Neural cell (in vitro differentiated cells): ENCODE data around the gene DDX24. TPM values are rescaled to one million over a fixed set of nuclear protein-coding genes. Genes with fewer than 3 reads are reported as not detected.

ENCODE experiments used
- H2AFZ ChIP-seq: fragments of 200-600, 300-800 bp; sonication (generic), shearing (Covaris generic); 2 replicates; pipeline ENCODE4 v1.6.0; 2014; ENCODE audit warnings: low read depth, mild to moderate bottlenecking, antibody characterized with exemption, low read length, moderate library complexity
- H3F3A ChIP-seq: fragments of 200-600 bp; shearing (Covaris generic); 2 replicates; pipeline ENCODE4 v1.6.1; 2016; ENCODE audit warnings: mild to moderate bottlenecking, moderate library complexity, mixed read lengths, antibody characterized with exemption, low read length; ENCODE audit not compliant: insufficient read depth, poor library complexity, severe bottlenecking
- H3K27ac ChIP-seq: fragments of 200-600, 300-800 bp; sonication (generic), shearing (Covaris generic); 2 replicates; pipeline ENCODE4 v1.5.1; 2014; ENCODE audit warnings: mild to moderate bottlenecking, low read length, moderate library complexity
- H3K27me3 ChIP-seq: fragments of 300-800, 200-600 bp; sonication (generic), shearing (Covaris generic); 2 replicates; pipeline ENCODE4 v1.6.0; 2014; ENCODE audit warnings: mild to moderate bottlenecking, low read depth, low read length, moderate library complexity; ENCODE audit not compliant: insufficient read depth
- H3K36me3 ChIP-seq: fragments of 300-800, 200-600 bp; sonication (generic), shearing (Covaris generic); 2 replicates; pipeline ENCODE4 v1.5.1; 2014; ENCODE audit warnings: mild to moderate bottlenecking, antibody characterized with exemption, low read length, moderate library complexity; ENCODE audit not compliant: insufficient read depth
- H3K4me2 ChIP-seq: fragments of 300-800, 200-600 bp; sonication (generic), shearing (Covaris generic); 2 replicates; pipeline ENCODE4 v1.6.0; 2014; ENCODE audit warnings: mild to moderate bottlenecking, low read length
- H3K4me3 ChIP-seq: fragments of 300-800, 200-600 bp; sonication (generic), shearing (Covaris generic); 2 replicates; pipeline ENCODE4 v1.5.1; 2014; ENCODE audit warnings: mild to moderate bottlenecking, low read length, moderate library complexity
- H3K79me2 ChIP-seq: fragments of 200-600 bp; shearing (Covaris generic); replicated peaks from 2 replicates; pipeline ENCODE4 v1.6.0; 2014; ENCODE audit warnings: mild to moderate bottlenecking, low read length, moderate library complexity; ENCODE audit not compliant: insufficient read depth
- H3K9ac ChIP-seq: fragments of 300-800, 200-600 bp; sonication (generic), shearing (Covaris generic); 2 replicates; pipeline ENCODE4 v1.6.1; 2016; ENCODE audit warnings: mild to moderate bottlenecking, low read length, mixed read lengths
- H3K9me2 ChIP-seq: fragments of 200-600 bp; shearing (Covaris generic); 2 replicates; pipeline ENCODE4 v1.6.1; 2016; ENCODE audit warnings: mild to moderate bottlenecking, low read length, mixed read lengths; ENCODE audit not compliant: insufficient read depth
- H3K9me3 ChIP-seq: fragments of 200-600, 300-800 bp; sonication (generic), shearing (Covaris generic); 2 replicates; pipeline ENCODE4 v1.6.1; 2016; ENCODE audit warnings: mild to moderate bottlenecking, mixed run types, low read length, moderate library complexity, mixed read lengths
- H4K20me1 ChIP-seq: fragments of 200-600 bp; shearing (Covaris generic); 2 replicates; pipeline ENCODE4 v1.6.1; 2016; ENCODE audit warnings: mild to moderate bottlenecking, mixed run types; ENCODE audit not compliant: insufficient read depth
- CTCF ChIP-seq: fragments of 450-650 bp; IDR thresholded peaks from 2 replicates; pipeline ENCODE4 v1.5.1; 2014; ENCODE audit warnings: antibody characterized with exemption, mild to moderate bottlenecking, moderate library complexity; ENCODE audit not compliant: poor library complexity, severe bottlenecking
- EP300 ChIP-seq: fragments of 450-650 bp; conservative IDR thresholded peaks from 2 replicates; pipeline ENCODE4 v1.6.1; 2014; ENCODE audit warnings: antibody characterized with exemption, mild to moderate bottlenecking, moderate library complexity; ENCODE audit not compliant: poor library complexity, severe bottlenecking
- EZH2 ChIP-seq: fragments of 200-600, 300-800 bp; shearing (Covaris generic), sonication (generic); IDR thresholded peaks from 2 replicates; pipeline ENCODE4 v1.6.1; 2014; ENCODE audit warnings: antibody characterized with exemption, low read length, borderline replicate concordance, mild to moderate bottlenecking; ENCODE audit not compliant: insufficient read depth, poor library complexity, severe bottlenecking
- POLR2AphosphoS5 ChIP-seq: IDR thresholded peaks from 2 replicates; pipeline ENCODE4 v1.6.1; 2012
- RAD21 ChIP-seq: fragments of 450-650 bp; conservative IDR thresholded peaks from 2 replicates; pipeline ENCODE4 v1.6.1; 2014; ENCODE audit warnings: antibody characterized with exemption, mild to moderate bottlenecking, moderate library complexity
- TAF1 ChIP-seq: IDR thresholded peaks from 2 replicates; pipeline ENCODE4 v1.6.1; 2012; ENCODE audit warnings: low read depth
- polyA plus RNA-seq: library from polyadenylated mRNA; depleted of rRNA; stranded (reverse); fragments of >200 nt; gene quantifications from 2 replicates; pipeline ENCODE4 v1.2.3, GENCODE V29; 2014
- TF ChIP-seq, protein P1 (sequence below): IDR thresholded peaks from 2 replicates; pipeline ENCODE4 v1.6.1; 2012; ENCODE audit warnings: borderline replicate concordance

The DDX24 gene
- polyA plus RNA-seq, 1 donor from 2014 or later: 177 TPM

- Histone ChIP-seq H3K79me2 (no peaks in the 10 kb centered on the region), H3K9me2 (no peaks in the 10 kb centered on the region), H2AFZ (no peak overlapping the region), H3K36me3 (no peaks in the 10 kb centered on the region), H3K27me3 (no peaks in the 10 kb centered on the region), H4K20me1 (no peaks in the 10 kb centered on the region), H3K4me3 (no peak overlapping the region), H3K9me3 (no peaks in the 10 kb centered on the region), H3K9ac (no peak overlapping the region), H3K4me2 (no peak overlapping the region), H3F3A (no peaks in the 10 kb centered on the region), H3K27ac (no peak overlapping the region)
- TF ChIP-seq EZH2 (no peak), EP300 (no peak), POLR2AphosphoS5 (no peak), TAF1 (no peak)
These were observed 43.8 kb upstream of the DDX24 start for GRCh38 chr14:94124582-94125377.

GRCh38 chr14:94123868-94124267 is 42.9 kb upstream of the DDX24 start:
- Histone ChIP-seq H3K4me3 (no peak overlapping the region), H3K9me2 (no peaks in the 10 kb centered on the region), H3K9ac (no peak overlapping the region), H2AFZ (no peak overlapping the region), H3K27me3 (no peaks in the 10 kb centered on the region), H4K20me1 (no peaks in the 10 kb centered on the region), H3K79me2 (no peaks in the 10 kb centered on the region), H3K9me3 (no peaks in the 10 kb centered on the region), H3K27ac (no peak overlapping the region), H3K36me3 (no peaks in the 10 kb centered on the region), H3F3A (no peaks in the 10 kb centered on the region), H3K4me2 (no peak overlapping the region)
- TF ChIP-seq TAF1: no peak
- TF ChIP-seq, protein P1, sequence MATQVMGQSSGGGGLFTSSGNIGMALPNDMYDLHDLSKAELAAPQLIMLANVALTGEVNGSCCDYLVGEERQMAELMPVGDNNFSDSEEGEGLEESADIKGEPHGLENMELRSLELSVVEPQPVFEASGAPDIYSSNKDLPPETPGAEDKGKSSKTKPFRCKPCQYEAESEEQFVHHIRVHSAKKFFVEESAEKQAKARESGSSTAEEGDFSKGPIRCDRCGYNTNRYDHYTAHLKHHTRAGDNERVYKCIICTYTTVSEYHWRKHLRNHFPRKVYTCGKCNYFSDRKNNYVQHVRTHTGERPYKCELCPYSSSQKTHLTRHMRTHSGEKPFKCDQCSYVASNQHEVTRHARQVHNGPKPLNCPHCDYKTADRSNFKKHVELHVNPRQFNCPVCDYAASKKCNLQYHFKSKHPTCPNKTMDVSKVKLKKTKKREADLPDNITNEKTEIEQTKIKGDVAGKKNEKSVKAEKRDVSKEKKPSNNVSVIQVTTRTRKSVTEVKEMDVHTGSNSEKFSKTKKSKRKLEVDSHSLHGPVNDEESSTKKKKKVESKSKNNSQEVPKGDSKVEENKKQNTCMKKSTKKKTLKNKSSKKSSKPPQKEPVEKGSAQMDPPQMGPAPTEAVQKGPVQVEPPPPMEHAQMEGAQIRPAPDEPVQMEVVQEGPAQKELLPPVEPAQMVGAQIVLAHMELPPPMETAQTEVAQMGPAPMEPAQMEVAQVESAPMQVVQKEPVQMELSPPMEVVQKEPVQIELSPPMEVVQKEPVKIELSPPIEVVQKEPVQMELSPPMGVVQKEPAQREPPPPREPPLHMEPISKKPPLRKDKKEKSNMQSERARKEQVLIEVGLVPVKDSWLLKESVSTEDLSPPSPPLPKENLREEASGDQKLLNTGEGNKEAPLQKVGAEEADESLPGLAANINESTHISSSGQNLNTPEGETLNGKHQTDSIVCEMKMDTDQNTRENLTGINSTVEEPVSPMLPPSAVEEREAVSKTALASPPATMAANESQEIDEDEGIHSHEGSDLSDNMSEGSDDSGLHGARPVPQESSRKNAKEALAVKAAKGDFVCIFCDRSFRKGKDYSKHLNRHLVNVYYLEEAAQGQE: no peak
- TF ChIP-seq CTCF: no peak

DNA sequence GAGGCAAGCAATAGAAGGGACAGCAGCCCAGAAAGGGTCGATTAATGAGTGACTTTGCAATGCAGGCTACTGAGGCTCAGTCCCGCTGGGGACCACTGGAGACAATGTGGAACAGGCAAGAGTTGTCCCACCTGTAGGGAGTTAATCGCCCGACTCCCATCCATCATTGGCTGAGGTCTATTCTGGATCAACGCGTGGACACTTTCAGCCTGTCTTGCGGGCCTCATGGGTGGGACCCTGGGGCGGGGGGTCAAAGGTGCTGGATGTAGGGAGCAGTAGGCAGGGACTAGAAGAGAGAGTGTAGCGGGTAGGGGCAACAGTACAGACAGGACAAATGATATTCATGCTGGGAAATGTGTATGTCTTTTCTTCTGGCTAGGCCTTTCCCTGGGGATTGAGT is 42.3 kb upstream of the DDX24 start:
- no peaks in the 10 kb centered on the region for H3K36me3 ChIP-seq
- H3K4me3 ChIP-seq: no peak overlapping the region
- H3K79me2 ChIP-seq: no peaks in the 10 kb centered on the region
- H3K9me2 ChIP-seq: no peaks in the 10 kb centered on the region
- no peaks in the 10 kb centered on the region for H3F3A ChIP-seq
- TF ChIP-seq CTCF: no peak
- TF ChIP-seq RAD21: no peak
- TF ChIP-seq TAF1: no peak
- TF ChIP-seq, protein P1: no peak
- no peaks in the 10 kb centered on the region for H3K27me3 ChIP-seq
- no peak overlapping the region for H2AFZ ChIP-seq
- H3K9ac ChIP-seq: no peak overlapping the region
- H4K20me1 ChIP-seq: no peaks in the 10 kb centered on the region
- H3K4me2 ChIP-seq: no peak overlapping the region
- no peak overlapping the region for H3K27ac ChIP-seq
- H3K9me3 ChIP-seq: no peaks in the 10 kb centered on the region
